Neural progenitor cell (in vitro differentiated cells): ENCODE data around the gene CDC25C.

Source experiments
- CTCF ChIP-seq: fragments of 200-600 bp; sonication (generic); IDR thresholded peaks from 2 replicates; pipeline ENCODE4 v1.5.1; 2017; ENCODE audit warnings: antibody characterized with exemption, mild to moderate bottlenecking
- EZH2phosphoT487 ChIP-seq: fragments of 200-600 bp; sonication (generic); IDR thresholded peaks from 2 replicates; pipeline ENCODE4 v1.6.1; 2017; ENCODE audit warnings: antibody characterized with exemption

- TF ChIP-seq CTCF (no peak), EZH2phosphoT487 (no peak)
These were observed 60.3 kb downstream of the CDC25C start for GRCh38 chr5:138271281-138271680.
